Mesothelial cell of epicardium (in vitro differentiated cells): ENCODE results near the gene SLC49A3. TPM values are rescaled to one million over a fixed set of nuclear protein-coding genes. Genes with fewer than 3 reads are reported as not detected.

Source experiments
- DNase-seq, 2 experiments: peaks; one replicate each; pipeline ENCODE4 v3.0.0; 2021; ENCODE audit warnings: low spot score in 2 of 2; ENCODE audit not compliant: unreplicated experiment in 2 of 2
- H3K27ac Mint-ChIP-seq: 2 replicates; pipeline ENCODE4 v1.8.0; 2021; ENCODE audit warnings: mixed read lengths
- H3K27me3 Mint-ChIP-seq: 2 replicates; pipeline ENCODE4 v1.8.0; 2021; ENCODE audit warnings: low read depth, mixed read lengths
- H3K36me3 Mint-ChIP-seq: 2 replicates; pipeline ENCODE4 v1.8.0; 2021; ENCODE audit warnings: mixed read lengths
- H3K4me1 Mint-ChIP-seq: 2 replicates; pipeline ENCODE4 v1.8.0; 2021; ENCODE audit warnings: mixed read lengths
- H3K4me3 Mint-ChIP-seq: 2 replicates; pipeline ENCODE4 v1.8.0; 2021; ENCODE audit warnings: mild to moderate bottlenecking, moderate library complexity, mixed read lengths
- H3K9me3 Mint-ChIP-seq: 2 replicates; pipeline ENCODE4 v1.8.0; 2021; ENCODE audit warnings: mixed read lengths
- total RNA-seq: library from RNA; stranded (reverse); gene quantifications from 3 replicates; pipeline ENCODE4 v1.2.1, GENCODE V29; 2021
- TF ChIP-seq, protein P1 (sequence below): fragments of 200-600 bp; sonication (generic); IDR thresholded peaks from one replicate; pipeline ENCODE4 v1.5.0; 2021; ENCODE audit warnings: antibody characterized with exemption; ENCODE audit not compliant: unreplicated experiment

The SLC49A3 gene
- total RNA-seq, 1 donor from 2014 or later = 13.4 TPM

DNA sequence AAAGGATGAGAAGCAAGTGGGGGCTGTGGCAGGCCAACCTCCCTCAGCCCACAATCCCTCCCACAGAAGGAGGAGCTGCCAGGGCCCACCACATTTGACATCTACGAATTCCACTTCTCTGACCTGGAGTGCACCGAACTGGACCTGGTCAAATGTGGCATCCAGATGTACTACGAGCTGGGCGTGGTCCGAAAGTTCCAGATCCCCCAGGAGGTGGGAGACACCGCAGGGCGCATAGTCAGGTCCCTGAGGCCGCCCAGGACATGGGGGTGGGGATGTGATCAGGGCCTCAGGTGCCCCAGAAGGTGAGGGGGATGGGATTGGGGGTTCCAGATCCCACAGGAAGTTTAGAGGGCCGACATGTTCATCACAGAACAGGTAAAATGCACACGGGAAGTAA lies 28.6 kb downstream of the SLC49A3 start:
- H3K27me3 Mint-ChIP-seq = no peaks in the 10 kb centered on the region

DNA sequence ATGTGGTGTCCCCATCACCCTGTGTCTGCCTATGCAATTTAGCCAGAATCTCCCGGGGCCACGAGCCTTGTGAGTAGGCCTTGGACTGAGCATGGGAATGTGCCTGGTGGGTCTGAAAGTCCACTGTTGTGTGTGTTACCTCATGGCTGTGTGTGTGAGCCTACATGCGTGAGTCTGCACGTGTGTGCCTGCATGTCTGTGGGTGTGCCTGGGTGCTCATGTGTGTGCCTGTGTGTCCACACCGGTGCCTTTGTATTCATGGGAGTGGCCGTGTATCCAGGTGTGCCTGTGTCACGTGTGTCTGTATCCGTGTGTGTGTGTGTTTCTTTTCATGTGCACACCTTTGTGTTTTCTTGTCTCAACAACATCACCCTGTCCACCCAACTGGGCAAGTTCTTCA lies 29.1 kb downstream of the SLC49A3 start:
- H3K9me3 Mint-ChIP-seq = no peaks in the 10 kb centered on the region
- peaks cover 6% of the 10 kb centered on the region for H3K4me1 Mint-ChIP-seq
- TF ChIP-seq, protein P1, sequence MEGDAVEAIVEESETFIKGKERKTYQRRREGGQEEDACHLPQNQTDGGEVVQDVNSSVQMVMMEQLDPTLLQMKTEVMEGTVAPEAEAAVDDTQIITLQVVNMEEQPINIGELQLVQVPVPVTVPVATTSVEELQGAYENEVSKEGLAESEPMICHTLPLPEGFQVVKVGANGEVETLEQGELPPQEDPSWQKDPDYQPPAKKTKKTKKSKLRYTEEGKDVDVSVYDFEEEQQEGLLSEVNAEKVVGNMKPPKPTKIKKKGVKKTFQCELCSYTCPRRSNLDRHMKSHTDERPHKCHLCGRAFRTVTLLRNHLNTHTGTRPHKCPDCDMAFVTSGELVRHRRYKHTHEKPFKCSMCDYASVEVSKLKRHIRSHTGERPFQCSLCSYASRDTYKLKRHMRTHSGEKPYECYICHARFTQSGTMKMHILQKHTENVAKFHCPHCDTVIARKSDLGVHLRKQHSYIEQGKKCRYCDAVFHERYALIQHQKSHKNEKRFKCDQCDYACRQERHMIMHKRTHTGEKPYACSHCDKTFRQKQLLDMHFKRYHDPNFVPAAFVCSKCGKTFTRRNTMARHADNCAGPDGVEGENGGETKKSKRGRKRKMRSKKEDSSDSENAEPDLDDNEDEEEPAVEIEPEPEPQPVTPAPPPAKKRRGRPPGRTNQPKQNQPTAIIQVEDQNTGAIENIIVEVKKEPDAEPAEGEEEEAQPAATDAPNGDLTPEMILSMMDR = no peak
- H3K4me3 Mint-ChIP-seq = no peak overlapping the region
- no peaks in the 10 kb centered on the region for H3K27me3 Mint-ChIP-seq
- H3K27ac Mint-ChIP-seq = no peak overlapping the region
- H3K36me3 Mint-ChIP-seq = peaks cover 9% of the 10 kb centered on the region
- DNase-seq = no peak

More for the DNA sequence above, 28.6 kb downstream of the SLC49A3 start:
- Mint-ChIP-seq H3K4me3 (no peak overlapping the region), H3K27ac (no peak overlapping the region), H3K4me1 (peaks cover 6% of the 10 kb centered on the region), H3K9me3 (no peaks in the 10 kb centered on the region), H3K36me3 (peaks cover 9% of the 10 kb centered on the region)
- DNase-seq = no peak
- TF ChIP-seq, protein P1 = no peak

DNA sequence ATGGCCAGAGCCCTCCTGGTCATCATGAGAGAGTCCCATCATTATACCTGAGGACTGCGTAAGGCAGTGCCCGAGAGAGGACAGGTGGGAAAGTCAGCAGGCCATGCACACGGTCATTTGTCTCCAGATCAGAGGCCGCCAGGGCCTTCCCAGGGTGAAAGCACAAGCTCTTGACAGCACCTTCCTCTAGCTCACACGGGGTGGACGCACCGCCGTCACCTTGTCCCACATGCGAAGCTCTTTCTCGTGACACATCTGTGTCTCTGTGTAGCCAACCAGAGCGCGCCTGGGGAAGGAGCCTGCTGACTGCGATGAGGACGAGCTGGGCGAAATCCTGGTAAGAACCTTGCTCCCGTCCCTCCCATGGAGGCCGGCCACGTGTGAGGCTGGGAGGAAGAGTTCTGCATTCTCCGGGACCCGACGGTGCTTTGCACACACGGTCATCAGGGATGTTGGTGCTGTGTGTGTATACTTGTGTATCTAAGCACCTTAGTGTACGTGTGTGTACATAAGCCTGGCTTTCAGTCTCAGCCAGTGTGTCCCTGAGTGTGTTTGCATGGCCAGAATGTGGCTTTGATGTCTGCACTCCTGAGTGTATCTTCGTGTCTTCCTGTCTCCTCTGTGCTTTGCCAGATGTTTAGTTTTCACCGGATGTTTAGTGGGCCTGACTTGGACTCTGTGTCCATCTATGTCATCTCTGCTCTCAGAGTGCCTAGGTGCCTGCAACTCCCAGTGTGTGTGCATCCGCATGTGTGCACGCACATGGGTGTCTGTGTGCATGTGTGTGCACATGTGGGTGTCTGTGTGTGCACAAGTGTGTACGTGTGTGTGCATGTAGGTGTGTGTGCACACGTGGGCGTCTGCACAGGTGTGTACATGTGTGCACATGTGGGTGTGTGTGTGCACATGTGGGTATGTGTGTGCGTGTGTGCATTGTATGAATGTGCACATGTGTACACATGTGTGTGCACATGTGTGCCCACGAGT lies 30.0 kb downstream of the SLC49A3 start:
- Mint-ChIP-seq H3K36me3 (peaks cover 9% of the 10 kb centered on the region), H3K4me3 (no peak overlapping the region), H3K4me1 (peaks cover 4% of the 10 kb centered on the region), H3K9me3 (no peaks in the 10 kb centered on the region), H3K27ac (no peak overlapping the region), H3K27me3 (no peaks in the 10 kb centered on the region)
- TF ChIP-seq, protein P1 = no peak
- no peak for DNase-seq

DNA sequence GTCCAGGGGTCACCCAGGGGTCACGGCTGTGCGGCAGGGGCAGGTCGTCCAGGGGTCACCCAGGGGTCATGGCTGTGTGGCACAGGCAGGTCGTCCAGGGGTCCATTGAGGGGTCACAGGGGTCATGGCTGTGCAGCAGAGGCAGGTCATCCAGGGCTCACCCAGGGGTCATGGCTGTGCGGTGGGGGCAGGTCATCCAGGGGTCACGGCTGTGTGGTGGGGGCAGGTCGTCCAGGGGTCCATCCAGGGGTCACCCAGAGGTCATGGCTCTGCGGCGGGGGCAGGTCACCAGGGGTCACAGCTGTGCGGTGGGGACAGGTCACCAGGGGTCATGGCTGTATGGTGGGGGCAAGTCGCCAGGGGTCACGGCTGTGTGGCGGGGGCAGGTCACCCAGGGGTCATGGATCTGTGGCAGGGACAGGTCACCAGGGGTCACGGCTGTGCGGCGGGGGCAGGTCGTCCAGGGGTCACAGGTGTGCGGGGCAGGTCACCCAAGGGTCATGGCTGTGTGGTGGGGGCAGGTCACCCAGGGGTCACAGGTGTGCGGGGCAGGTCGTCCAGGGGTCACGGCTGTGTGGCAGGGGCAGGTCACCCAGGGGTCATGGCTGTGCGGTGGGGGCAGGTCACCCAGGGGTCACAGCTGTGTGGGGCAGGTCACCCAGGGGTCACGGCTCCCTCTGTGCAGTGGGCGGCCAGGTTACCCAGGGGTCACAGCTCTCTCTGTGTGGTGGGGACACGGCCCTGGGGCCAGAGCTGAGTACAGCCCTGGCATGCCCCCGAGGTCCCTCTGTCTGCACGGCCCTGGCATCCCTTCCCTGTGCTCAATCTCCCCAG lies 30.9 kb downstream of the SLC49A3 start:
- DNase-seq = no peak
- Mint-ChIP-seq H3K4me3 (no peak overlapping the region), H3K9me3 (no peaks in the 10 kb centered on the region), H3K27me3 (no peaks in the 10 kb centered on the region), H3K4me1 (peaks cover 4% of the 10 kb centered on the region), H3K36me3 (peaks cover 9% of the 10 kb centered on the region), H3K27ac (no peak overlapping the region)
- TF ChIP-seq, protein P1 = no peak

DNA sequence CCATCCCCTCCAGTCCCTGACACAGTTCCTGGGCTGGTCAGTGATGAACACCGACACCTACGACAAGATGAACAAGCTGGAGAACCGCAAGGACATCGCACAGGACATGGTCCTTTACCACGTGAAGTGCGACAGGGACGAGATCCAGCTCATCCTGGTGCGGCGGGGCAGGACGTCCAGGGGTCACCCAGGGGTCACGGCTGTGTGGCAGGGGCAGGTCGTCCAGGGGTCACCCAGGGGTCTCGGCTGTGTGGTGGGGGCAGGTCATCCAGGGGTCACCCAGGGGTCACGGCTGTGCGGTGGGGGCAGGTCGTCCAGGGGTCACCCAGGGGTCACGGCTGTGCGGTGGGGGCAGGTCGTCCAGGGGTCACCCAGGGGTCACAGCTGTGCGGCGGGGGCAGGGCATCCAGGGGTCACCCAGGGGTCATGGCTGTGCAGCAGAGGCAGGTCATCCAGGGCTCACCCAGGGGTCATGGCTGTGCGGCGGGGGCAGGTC lies 31.6 kb downstream of the SLC49A3 start:
- H3K36me3 Mint-ChIP-seq = peaks cover 9% of the 10 kb centered on the region
- DNase-seq = no peak
- H3K9me3 Mint-ChIP-seq = no peaks in the 10 kb centered on the region
- H3K27me3 Mint-ChIP-seq = no peaks in the 10 kb centered on the region
- no peak overlapping the region for H3K27ac Mint-ChIP-seq
- peaks cover 4% of the 10 kb centered on the region for H3K4me1 Mint-ChIP-seq
- H3K4me3 Mint-ChIP-seq = no peak overlapping the region
- TF ChIP-seq, protein P1 = no peak
